SK-N-SH treated with all-trans-retinoic acid at 6 μM for 48 hours (cell line): ENCODE measurements around the gene CRELD2.

Experiments used
- ATAC-seq: fragments of 200-7000 bp; cut with Tn5 transposase; 3 replicates; pipeline ENCODE4 v1.9.1; 2020; ENCODE audit warnings: mild to moderate bottlenecking, moderate library complexity
- BACH2 ChIP-seq: fragments of 250-450 bp; sonication (Bioruptor Pico); IDR thresholded peaks from 2 replicates; pipeline ENCODE4 v1.9.0; 2021; ENCODE audit warnings: mild to moderate bottlenecking, borderline replicate concordance
- CREB5 ChIP-seq: fragments of 250-450 bp; sonication (Bioruptor Pico); IDR thresholded peaks from 2 replicates; pipeline ENCODE4 v1.5.1; 2020; ENCODE audit warnings: low read depth, mild to moderate bottlenecking, moderate library complexity
- CSDC2 ChIP-seq: fragments of 250-450 bp; sonication (Bioruptor Pico); IDR thresholded peaks from 2 replicates; pipeline ENCODE4 v1.5.0; 2020; ENCODE audit warnings: mild to moderate bottlenecking, moderate library complexity
- ESRRG ChIP-seq: fragments of 250-450 bp; sonication (Bioruptor Pico); IDR thresholded peaks from 2 replicates; pipeline ENCODE4 v1.6.1; 2021; ENCODE audit warnings: mild to moderate bottlenecking
- GLIS3 ChIP-seq: fragments of 250-450 bp; sonication (Bioruptor Pico); IDR thresholded peaks from 2 replicates; pipeline ENCODE4 v1.5.0; 2020; ENCODE audit warnings: mild to moderate bottlenecking, moderate library complexity
- ISL1 ChIP-seq: fragments of 250-450 bp; sonication (Bioruptor Pico); IDR thresholded peaks from 2 replicates; pipeline ENCODE4 v2.1.2; 2022; ENCODE audit warnings: mild to moderate bottlenecking, moderate library complexity
- OSR1 ChIP-seq: fragments of 250-450 bp; sonication (Bioruptor Pico); IDR thresholded peaks from 2 replicates; pipeline ENCODE4 v1.8.0; 2022; ENCODE audit warnings: moderate library complexity, mild to moderate bottlenecking, inconsistent platforms
- POU6F1 ChIP-seq: fragments of 250-450 bp; sonication (Bioruptor Pico); IDR thresholded peaks from 2 replicates; pipeline ENCODE4 v1.8.0; 2021; ENCODE audit warnings: low read depth, mild to moderate bottlenecking, moderate library complexity, borderline replicate concordance
- PPARA ChIP-seq: fragments of 250-450 bp; sonication (Bioruptor Pico); IDR thresholded peaks from 2 replicates; pipeline ENCODE4 v1.5.0; 2020; ENCODE audit warnings: mild to moderate bottlenecking, borderline replicate concordance
- RARB ChIP-seq: fragments of 250-450 bp; sonication (Bioruptor Pico); IDR thresholded peaks from 2 replicates; pipeline ENCODE4 v1.8.0; 2021; ENCODE audit warnings: mild to moderate bottlenecking, moderate library complexity
- SNAI2 ChIP-seq: fragments of 250-450 bp; sonication (Bioruptor Pico); IDR thresholded peaks from 2 replicates; pipeline ENCODE4 v1.5.0; 2020; ENCODE audit warnings: mild to moderate bottlenecking, moderate library complexity
- TCF4 ChIP-seq: fragments of 250-450 bp; sonication (Bioruptor Pico); IDR thresholded peaks from 2 replicates; pipeline ENCODE4 v1.8.0; 2021; ENCODE audit warnings: mild to moderate bottlenecking, moderate library complexity, borderline replicate concordance
- TOX ChIP-seq: fragments of 250-450 bp; sonication (Bioruptor Pico); IDR thresholded peaks from 2 replicates; pipeline ENCODE4 v1.8.0; 2021; ENCODE audit warnings: mild to moderate bottlenecking, moderate library complexity, borderline replicate concordance
- TSHZ2 ChIP-seq: fragments of 250-450 bp; sonication (Bioruptor Pico); IDR thresholded peaks from 2 replicates; pipeline ENCODE4 v1.5.0; 2020; ENCODE audit warnings: mild to moderate bottlenecking, moderate library complexity
- ZC3H10 ChIP-seq: fragments of 250-450 bp; sonication (Bioruptor Pico); IDR thresholded peaks from 2 replicates; pipeline ENCODE4 v1.5.1; 2021; ENCODE audit warnings: mild to moderate bottlenecking, moderate library complexity
- ZFP3 ChIP-seq: fragments of 250-450 bp; sonication (Bioruptor Pico); IDR thresholded peaks from 2 replicates; pipeline ENCODE4 v1.5.0; 2020; ENCODE audit warnings: mild to moderate bottlenecking, moderate library complexity
- ZFP30 ChIP-seq: fragments of 450-650 bp; formaldehyde crosslinking; IDR thresholded peaks from 2 replicates; pipeline ENCODE4 v1.5.0; 2022; ENCODE audit warnings: mild to moderate bottlenecking, moderate library complexity
- ZNF565 ChIP-seq: fragments of 450-650 bp; formaldehyde crosslinking; conservative IDR thresholded peaks from 2 replicates; pipeline ENCODE4 v1.5.0; 2020; ENCODE audit warnings: low read depth, mild to moderate bottlenecking, moderate library complexity
- TF ChIP-seq, protein P1 (sequence below): fragments of 250-450 bp; sonication (Bioruptor Pico); IDR thresholded peaks from 2 replicates; pipeline ENCODE4 v1.8.0; 2020; ENCODE audit warnings: mild to moderate bottlenecking, moderate library complexity, borderline replicate concordance
- TF ChIP-seq, protein P2 (sequence below): fragments of 250-450 bp; sonication (Bioruptor Pico); IDR thresholded peaks from 2 replicates; pipeline ENCODE4 v1.5.1; 2021; ENCODE audit warnings: mild to moderate bottlenecking, moderate library complexity

The CRELD2 gene

GRCh38 chr22:49964136-49965090 is 46.0 kb downstream of the CRELD2 start:
- no peak for ATAC-seq

More at GRCh38 chr22:49964136-49965090, 46.0 kb downstream of the CRELD2 start:
- TF ChIP-seq TSHZ2 (CRISPR knock-in tag) (no peak), TCF4 (CRISPR knock-in tag) (no peak), ZC3H10 (CRISPR knock-in tag) (no peak), ZFP30 (CRISPR knock-in tag) (no peak), ZNF565 (CRISPR knock-in tag) (no peak), RARB (CRISPR knock-in tag) (no peak), GLIS3 (no peak), ESRRG (CRISPR knock-in tag) (no peak), PPARA (CRISPR knock-in tag) (no peak), CSDC2 (CRISPR knock-in tag) (no peak), TOX (CRISPR knock-in tag) (no peak), ISL1 (no peak), CREB5 (CRISPR knock-in tag) (no peak), POU6F1 (CRISPR knock-in tag) (no peak), ZFP3 (CRISPR knock-in tag) (no peak), OSR1 (CRISPR knock-in tag) (no peak), BACH2 (no peak), SNAI2 (no peak)
- TF ChIP-seq, protein P1, sequence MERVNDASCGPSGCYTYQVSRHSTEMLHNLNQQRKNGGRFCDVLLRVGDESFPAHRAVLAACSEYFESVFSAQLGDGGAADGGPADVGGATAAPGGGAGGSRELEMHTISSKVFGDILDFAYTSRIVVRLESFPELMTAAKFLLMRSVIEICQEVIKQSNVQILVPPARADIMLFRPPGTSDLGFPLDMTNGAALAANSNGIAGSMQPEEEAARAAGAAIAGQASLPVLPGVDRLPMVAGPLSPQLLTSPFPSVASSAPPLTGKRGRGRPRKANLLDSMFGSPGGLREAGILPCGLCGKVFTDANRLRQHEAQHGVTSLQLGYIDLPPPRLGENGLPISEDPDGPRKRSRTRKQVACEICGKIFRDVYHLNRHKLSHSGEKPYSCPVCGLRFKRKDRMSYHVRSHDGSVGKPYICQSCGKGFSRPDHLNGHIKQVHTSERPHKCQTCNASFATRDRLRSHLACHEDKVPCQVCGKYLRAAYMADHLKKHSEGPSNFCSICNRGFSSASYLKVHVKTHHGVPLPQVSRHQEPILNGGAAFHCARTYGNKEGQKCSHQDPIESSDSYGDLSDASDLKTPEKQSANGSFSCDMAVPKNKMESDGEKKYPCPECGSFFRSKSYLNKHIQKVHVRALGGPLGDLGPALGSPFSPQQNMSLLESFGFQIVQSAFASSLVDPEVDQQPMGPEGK, result no peak
- TF ChIP-seq, protein P2, sequence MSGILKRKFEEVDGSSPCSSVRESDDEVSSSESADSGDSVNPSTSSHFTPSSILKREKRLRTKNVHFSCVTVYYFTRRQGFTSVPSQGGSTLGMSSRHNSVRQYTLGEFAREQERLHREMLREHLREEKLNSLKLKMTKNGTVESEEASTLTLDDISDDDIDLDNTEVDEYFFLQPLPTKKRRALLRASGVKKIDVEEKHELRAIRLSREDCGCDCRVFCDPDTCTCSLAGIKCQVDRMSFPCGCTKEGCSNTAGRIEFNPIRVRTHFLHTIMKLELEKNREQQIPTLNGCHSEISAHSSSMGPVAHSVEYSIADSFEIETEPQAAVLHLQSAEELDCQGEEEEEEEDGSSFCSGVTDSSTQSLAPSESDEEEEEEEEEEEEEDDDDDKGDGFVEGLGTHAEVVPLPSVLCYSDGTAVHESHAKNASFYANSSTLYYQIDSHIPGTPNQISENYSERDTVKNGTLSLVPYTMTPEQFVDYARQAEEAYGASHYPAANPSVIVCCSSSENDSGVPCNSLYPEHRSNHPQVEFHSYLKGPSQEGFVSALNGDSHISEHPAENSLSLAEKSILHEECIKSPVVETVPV, result no peak
- TF ChIP-seq, all 23 proteins: peak for 0
